ENCODE data around the gene SYT8.
"Not testable (repeated sequence)": the region's sequence is repeated elsewhere in the genome, so short reads cannot be mapped to it uniquely, and the experiment has no call there.

Gene SYT8

DNA sequence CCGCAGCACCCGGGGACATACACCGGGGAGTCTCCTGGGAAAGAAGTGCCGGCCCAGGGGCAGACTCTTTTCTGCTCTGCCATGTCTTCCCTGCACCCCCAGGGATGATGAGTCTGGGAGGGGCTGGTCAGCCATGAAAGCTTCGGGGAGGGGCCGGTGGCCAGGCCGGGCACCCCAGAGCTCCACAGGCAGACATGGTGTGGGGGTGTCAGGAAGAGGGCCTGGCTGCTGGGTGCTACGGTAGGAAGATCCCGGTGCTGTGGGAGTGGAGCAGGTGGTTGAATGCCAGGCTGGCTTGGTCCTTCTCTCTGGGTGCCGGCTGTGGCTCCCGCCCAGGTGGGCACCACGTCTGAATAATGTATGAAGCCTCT is 35.5 kb downstream of the SYT8 start:
- Histone ChIP-seq H3K4me1 (ENCODE audit: control insufficient read depth, insufficient read depth, low read length) (no peaks in the 10 kb centered on the region), H3K9me3 (ENCODE audit: control insufficient read depth, low read length) (no peaks in the 10 kb centered on the region), H3K36me3 (ENCODE audit: control insufficient read depth, insufficient read depth, low read length) (no peaks in the 10 kb centered on the region), H3K4me3 (ENCODE audit: low read length) (no peak overlapping the region), H3K27me3 (ENCODE audit: control insufficient read depth, insufficient read depth, low read length) (peaks cover 13% of the 10 kb centered on the region), H3K9ac (ENCODE audit: low read length) (peak overlapping the region; percentile 25)

DNA sequence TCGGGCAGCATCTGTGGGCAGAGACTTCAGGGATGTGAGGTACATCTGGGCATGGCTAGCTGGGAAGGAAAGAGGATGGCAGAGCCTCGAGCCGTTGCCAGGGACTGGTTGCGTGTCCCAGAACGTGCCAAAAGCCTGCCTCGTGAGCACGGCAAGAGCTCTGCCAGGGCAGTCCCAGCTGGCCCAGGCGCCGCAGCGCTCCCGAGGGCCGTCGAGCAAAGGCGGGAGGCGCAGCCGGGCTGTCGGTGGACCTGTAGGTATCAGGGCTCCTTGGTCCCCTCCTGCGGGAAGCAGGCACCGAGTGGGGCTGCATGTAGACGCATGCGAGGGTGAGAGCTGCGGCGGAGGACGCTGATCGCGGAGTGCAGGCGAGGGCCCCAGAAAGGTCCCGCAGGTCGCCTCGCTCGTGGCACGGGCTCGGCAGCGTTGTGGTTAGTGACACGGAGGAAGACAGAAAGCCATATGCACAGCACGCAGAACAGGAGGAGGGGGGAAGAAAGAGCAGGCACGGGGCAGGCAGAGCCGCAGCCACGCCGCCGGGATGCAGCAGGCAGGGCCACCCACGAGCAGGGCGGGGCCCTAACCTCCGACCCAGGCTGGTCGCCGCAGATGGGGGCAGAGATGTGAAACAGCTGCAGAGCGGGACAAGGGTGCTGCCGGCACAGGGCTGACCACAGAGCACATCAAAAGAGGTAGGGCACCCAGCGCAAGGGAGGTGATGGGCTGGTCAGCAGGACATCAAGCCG is 36.1 kb downstream of the SYT8 start:
- H3K36me3 ChIP-seq (ENCODE audit: control insufficient read depth, insufficient read depth, low read length): no peaks in the 10 kb centered on the region
- no peaks in the 10 kb centered on the region for H3K9me3 ChIP-seq (ENCODE audit: control insufficient read depth, low read length)
- H3K27me3 ChIP-seq (ENCODE audit: control insufficient read depth, insufficient read depth, low read length): peaks cover 13% of the 10 kb centered on the region
- H3K9ac ChIP-seq (ENCODE audit: low read length): peak overlapping the region; percentile 34
- peaks cover under 1% of the 10 kb centered on the region for H3K4me1 ChIP-seq (ENCODE audit: control insufficient read depth, insufficient read depth, low read length)
- no peak overlapping the region for H3K4me3 ChIP-seq (ENCODE audit: low read length)

- H3K4me3 ChIP-seq (ENCODE audit: low read length): no peak overlapping the region
- peaks cover 3% of the 10 kb centered on the region for H3K4me1 ChIP-seq (ENCODE audit: control insufficient read depth, insufficient read depth, low read length)
- no peaks in the 10 kb centered on the region for H3K9me3 ChIP-seq (ENCODE audit: control insufficient read depth, low read length)
- H3K9ac ChIP-seq (ENCODE audit: low read length): peak overlapping the region; percentile 34
- H3K36me3 ChIP-seq (ENCODE audit: control insufficient read depth, insufficient read depth, low read length): no peaks in the 10 kb centered on the region
- peaks cover 13% of the 10 kb centered on the region for H3K27me3 ChIP-seq (ENCODE audit: control insufficient read depth, insufficient read depth, low read length)
Observed at GRCh38 chr11:1871531-1871930, 36.7 kb downstream of the SYT8 start.

DNA sequence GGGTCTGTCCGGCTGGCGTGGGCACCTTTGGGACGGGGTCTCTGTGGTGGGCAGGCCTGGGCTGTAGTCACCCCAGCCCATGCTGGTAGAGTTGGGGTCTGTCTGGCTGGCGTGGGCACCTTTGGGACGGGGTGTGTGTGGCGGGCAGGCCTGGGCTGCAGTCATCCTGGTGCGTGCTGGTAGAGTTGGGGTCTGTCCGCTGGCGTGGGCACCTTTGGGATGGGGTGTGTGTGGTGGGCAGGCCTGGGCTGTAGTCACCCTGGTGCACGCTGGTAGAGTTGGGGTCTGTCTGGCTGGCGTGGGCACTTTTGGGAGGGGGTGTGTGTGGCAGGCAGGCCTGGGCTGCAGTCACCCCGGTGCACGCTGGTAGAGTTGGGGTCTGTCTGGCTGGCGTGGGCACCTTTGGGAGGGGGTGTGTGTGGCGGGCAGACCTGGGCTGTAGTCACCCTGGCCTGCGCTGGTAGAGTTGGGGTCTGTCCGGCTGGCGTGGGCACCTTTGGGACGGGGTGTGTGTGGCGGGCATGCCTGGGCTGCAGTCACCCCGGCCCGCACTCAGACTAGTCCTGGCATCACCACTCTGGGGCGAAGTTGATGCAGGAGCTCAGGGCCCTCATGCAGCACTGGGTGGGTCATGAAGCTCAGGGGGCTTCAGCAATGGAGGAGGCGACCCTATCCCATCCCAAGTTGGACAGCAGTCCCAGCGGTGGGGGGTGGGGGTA is 37.6 kb downstream of the SYT8 start:
- H3K36me3 ChIP-seq (ENCODE audit: control insufficient read depth, insufficient read depth, low read length): no peaks in the 10 kb centered on the region
- H3K27me3 ChIP-seq (ENCODE audit: control insufficient read depth, insufficient read depth, low read length): peaks cover 13% of the 10 kb centered on the region
- H3K9me3 ChIP-seq (ENCODE audit: control insufficient read depth, low read length): no peaks in the 10 kb centered on the region
- H3K9ac ChIP-seq (ENCODE audit: low read length): peak overlapping the region; percentile 34
- H3K4me3 ChIP-seq (ENCODE audit: low read length): no peak overlapping the region
- peaks cover 8% of the 10 kb centered on the region for H3K4me1 ChIP-seq (ENCODE audit: control insufficient read depth, insufficient read depth, low read length)

GRCh38 chr11:1873048-1873812 is 38.4 kb downstream of the SYT8 start:
- no peak overlapping the region for H3K9ac ChIP-seq (ENCODE audit: low read length)

DNA sequence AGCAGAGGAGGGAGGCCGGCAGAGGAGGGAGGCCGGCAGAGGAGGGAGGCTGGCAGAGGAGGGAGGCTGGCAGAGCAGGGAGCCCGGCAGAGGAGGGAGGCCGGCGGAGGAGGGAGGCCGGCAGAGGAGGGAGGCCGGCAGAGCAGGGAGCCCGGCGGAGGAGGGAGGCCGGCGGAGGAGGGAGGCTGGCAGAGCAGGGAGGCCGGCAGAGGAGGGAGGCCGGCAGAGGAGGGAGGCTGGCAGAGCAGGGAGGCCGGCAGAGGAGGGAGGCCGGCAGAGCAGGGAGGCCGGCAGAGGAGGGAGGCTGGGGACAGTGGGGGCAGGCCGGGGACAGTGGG is 39.0 kb downstream of the SYT8 start:
- not testable (repeated sequence) for H3K36me3 ChIP-seq (ENCODE audit: control insufficient read depth, insufficient read depth, low read length); H3K9me3 ChIP-seq (ENCODE audit: control insufficient read depth, low read length); H3K9ac ChIP-seq (ENCODE audit: low read length); H3K4me3 ChIP-seq (ENCODE audit: low read length)
- Histone ChIP-seq H3K4me1 (ENCODE audit: control insufficient read depth, insufficient read depth, low read length) (peaks cover 10% of the 10 kb centered on the region), H3K27me3 (ENCODE audit: control insufficient read depth, insufficient read depth, low read length) (peaks cover 13% of the 10 kb centered on the region)

More at GRCh38 chr11:1873048-1873812, 38.4 kb downstream of the SYT8 start:
- Histone ChIP-seq H3K4me3 (ENCODE audit: low read length) (no peak overlapping the region), H3K9me3 (ENCODE audit: control insufficient read depth, low read length) (no peaks in the 10 kb centered on the region), H3K36me3 (ENCODE audit: control insufficient read depth, insufficient read depth, low read length) (no peaks in the 10 kb centered on the region), H3K27me3 (ENCODE audit: control insufficient read depth, insufficient read depth, low read length) (peaks cover 13% of the 10 kb centered on the region), H3K4me1 (ENCODE audit: control insufficient read depth, insufficient read depth, low read length) (peaks cover 10% of the 10 kb centered on the region)

DNA sequence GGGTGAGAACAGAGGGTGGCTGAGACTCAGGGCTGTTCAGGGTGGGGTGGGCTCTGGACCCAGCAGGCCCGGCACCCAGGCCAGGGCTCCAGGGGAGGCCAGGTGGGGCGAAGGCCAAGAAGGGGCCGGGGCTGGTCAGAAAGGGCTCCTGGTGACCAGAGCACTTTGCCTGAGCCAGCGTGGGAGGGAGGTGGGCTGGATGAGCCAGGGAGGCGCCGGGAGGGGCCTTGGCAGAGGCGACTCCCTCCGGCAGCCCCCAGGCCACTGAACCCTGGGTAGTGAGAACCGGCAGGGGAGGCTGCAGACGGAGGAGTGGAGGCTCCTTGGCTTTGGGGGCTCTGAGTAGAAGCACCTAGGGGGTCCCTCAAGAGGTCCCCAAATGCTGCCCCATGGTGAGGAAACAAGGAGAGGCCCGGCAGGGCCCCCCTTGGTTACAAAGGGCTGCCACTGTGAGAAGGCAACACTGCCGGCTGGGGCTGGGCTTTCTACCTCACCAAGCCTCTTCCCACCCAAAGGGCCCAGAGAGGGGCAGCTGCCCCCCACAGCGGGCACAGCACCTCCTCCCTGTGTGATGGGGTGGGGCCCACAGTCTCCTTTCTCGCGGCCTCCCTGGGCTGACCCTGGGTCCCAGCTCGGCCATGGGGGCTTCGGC is 39.8 kb downstream of the SYT8 start:
- H3K36me3 ChIP-seq (ENCODE audit: control insufficient read depth, insufficient read depth, low read length): not testable (repeated sequence)
- peaks cover 10% of the 10 kb centered on the region for H3K4me1 ChIP-seq (ENCODE audit: control insufficient read depth, insufficient read depth, low read length)

GRCh38 chr11:1875093-1875850 is 40.5 kb downstream of the SYT8 start:
- peaks cover 6% of the 10 kb centered on the region for H3K27me3 ChIP-seq (ENCODE audit: control insufficient read depth, insufficient read depth, low read length)
- no peaks in the 10 kb centered on the region for H3K36me3 ChIP-seq (ENCODE audit: control insufficient read depth, insufficient read depth, low read length)
- peaks cover 11% of the 10 kb centered on the region for H3K4me1 ChIP-seq (ENCODE audit: control insufficient read depth, insufficient read depth, low read length)
- no peak overlapping the region for H3K4me3 ChIP-seq (ENCODE audit: low read length)
- H3K9me3 ChIP-seq (ENCODE audit: control insufficient read depth, low read length): no peaks in the 10 kb centered on the region
- H3K9ac ChIP-seq (ENCODE audit: low read length): no peak overlapping the region

More for the DNA sequence above, 39.8 kb downstream of the SYT8 start:
- H3K9ac ChIP-seq (ENCODE audit: low read length); H3K9me3 ChIP-seq (ENCODE audit: control insufficient read depth, low read length); H3K4me3 ChIP-seq (ENCODE audit: low read length): not testable (repeated sequence)
- peaks cover 13% of the 10 kb centered on the region for H3K27me3 ChIP-seq (ENCODE audit: control insufficient read depth, insufficient read depth, low read length)

GRCh38 chr11:1875851-1876301 is 41.1 kb downstream of the SYT8 start:
- not testable (repeated sequence) for H3K36me3 ChIP-seq (ENCODE audit: control insufficient read depth, insufficient read depth, low read length); H3K9me3 ChIP-seq (ENCODE audit: control insufficient read depth, low read length); H3K9ac ChIP-seq (ENCODE audit: low read length); H3K27me3 ChIP-seq (ENCODE audit: control insufficient read depth, insufficient read depth, low read length); H3K4me3 ChIP-seq (ENCODE audit: low read length)
- H3K4me1 ChIP-seq (ENCODE audit: control insufficient read depth, insufficient read depth, low read length): peaks cover 15% of the 10 kb centered on the region

DNA sequence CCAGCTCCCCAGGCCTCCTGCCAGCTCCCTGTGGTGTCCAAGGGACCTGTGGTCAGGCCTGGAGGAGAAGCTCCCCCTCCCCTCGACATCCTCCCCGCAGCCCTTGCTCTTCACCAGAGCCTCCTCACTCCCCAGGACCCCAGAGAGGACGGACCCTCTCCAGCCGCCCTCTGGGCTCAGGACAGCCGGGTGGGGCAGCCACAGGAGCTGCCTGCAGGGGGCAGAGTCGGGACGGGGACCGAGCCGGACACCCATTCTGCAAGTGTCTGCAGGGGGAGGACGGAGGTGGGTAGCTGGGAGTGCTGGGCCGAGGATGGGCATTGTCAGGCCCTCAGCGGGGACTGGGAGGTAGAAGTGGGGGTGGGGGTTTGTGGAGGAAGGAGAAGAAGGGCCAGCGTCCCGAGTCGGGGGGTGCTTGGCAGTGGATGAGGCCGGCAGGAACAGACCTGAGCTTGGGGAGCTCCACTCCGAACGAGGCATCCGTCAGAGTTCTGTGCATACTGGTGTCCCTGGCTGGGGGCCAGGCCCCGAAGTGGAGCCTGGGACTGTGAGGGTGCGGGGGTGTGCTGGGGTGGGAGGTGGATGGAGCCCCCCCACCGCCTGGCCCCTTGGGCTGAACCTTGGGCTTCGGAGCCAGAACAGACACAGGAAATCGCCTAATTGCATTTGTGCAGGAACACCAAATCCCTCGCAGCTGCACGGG is 41.7 kb downstream of the SYT8 start:
- Histone ChIP-seq H3K9me3 (ENCODE audit: control insufficient read depth, low read length) (no peaks in the 10 kb centered on the region), H3K4me1 (ENCODE audit: control insufficient read depth, insufficient read depth, low read length) (peaks cover 15% of the 10 kb centered on the region), H3K9ac (ENCODE audit: low read length) (no peak overlapping the region), H3K36me3 (ENCODE audit: control insufficient read depth, insufficient read depth, low read length) (no peaks in the 10 kb centered on the region), H3K27me3 (ENCODE audit: control insufficient read depth, insufficient read depth, low read length) (no peaks in the 10 kb centered on the region), H3K4me3 (ENCODE audit: low read length) (no peak overlapping the region)

Data from mucosa of stomach (tissue), 1 donor.